Measurements from ENCODE around the gene RNF223. TPM values are rescaled to one million over a fixed set of nuclear protein-coding genes. Genes with fewer than 3 reads are reported as not detected.
"Not testable (repeated sequence)": the region's sequence is repeated elsewhere in the genome, so short reads cannot be mapped to it uniquely, and the experiment has no call there.

RNF223 gene
- total RNA-seq, 1 donor from 2014 or later, result not detected

DNA sequence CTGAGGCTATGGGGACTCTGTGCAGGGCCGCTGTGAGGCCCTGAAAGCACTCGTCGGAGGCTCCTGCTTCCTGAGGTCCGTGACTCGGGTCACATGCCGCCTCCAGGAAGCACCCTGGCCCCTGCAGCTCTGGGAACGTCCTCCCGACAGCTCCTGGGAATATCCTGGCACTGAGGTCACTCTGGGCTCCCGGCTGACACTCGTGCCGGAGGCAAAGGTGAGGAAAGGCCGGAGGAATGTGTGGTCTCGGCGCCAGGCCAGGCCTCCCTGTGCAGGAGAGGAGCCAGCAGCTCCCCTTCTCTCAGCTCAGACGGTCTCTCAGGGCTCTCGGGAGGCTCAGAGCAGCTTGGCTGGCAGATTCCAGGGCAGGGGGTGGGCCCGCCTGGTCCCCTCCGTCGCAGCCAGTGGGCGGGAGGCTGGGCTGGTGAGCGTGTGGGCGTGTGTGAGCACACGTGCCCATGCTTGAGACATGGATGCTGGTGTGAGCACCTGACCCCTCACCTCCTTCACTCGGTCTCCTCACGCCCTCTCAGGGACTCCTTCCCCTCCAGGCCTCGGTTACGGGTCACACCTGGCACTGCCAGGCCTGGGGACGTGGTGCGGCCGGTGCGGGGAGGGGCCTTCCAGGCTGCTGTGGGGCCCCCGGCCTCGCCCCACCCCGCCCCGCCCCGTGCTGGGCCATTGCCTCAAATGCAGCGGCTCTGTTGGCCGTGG is 5.5 kb upstream of the RNF223 start:
- peak; percentile 33 to 72 for DNase-seq (ENCODE audit: low spot score in 2 of 2)
- H3K27ac ChIP-seq, result no peak overlapping the region
- H3K9me3 ChIP-seq, result no peaks in the 10 kb centered on the region
- TF ChIP-seq, protein P1, sequence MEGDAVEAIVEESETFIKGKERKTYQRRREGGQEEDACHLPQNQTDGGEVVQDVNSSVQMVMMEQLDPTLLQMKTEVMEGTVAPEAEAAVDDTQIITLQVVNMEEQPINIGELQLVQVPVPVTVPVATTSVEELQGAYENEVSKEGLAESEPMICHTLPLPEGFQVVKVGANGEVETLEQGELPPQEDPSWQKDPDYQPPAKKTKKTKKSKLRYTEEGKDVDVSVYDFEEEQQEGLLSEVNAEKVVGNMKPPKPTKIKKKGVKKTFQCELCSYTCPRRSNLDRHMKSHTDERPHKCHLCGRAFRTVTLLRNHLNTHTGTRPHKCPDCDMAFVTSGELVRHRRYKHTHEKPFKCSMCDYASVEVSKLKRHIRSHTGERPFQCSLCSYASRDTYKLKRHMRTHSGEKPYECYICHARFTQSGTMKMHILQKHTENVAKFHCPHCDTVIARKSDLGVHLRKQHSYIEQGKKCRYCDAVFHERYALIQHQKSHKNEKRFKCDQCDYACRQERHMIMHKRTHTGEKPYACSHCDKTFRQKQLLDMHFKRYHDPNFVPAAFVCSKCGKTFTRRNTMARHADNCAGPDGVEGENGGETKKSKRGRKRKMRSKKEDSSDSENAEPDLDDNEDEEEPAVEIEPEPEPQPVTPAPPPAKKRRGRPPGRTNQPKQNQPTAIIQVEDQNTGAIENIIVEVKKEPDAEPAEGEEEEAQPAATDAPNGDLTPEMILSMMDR (IDR thresholded peaks at IDR 0.05), result no peak
- H3K4me3 ChIP-seq, result peak overlapping the region; percentile 19 to 53
- intact Hi-C loops (cut with DNase I), result no loop called here
- H3K27me3 ChIP-seq, result no peaks in the 10 kb centered on the region
- no peaks in the 10 kb centered on the region for H3K36me3 ChIP-seq
- peaks cover 0 to 9% of the 10 kb centered on the region in 2 donors for H3K4me1 ChIP-seq

DNA sequence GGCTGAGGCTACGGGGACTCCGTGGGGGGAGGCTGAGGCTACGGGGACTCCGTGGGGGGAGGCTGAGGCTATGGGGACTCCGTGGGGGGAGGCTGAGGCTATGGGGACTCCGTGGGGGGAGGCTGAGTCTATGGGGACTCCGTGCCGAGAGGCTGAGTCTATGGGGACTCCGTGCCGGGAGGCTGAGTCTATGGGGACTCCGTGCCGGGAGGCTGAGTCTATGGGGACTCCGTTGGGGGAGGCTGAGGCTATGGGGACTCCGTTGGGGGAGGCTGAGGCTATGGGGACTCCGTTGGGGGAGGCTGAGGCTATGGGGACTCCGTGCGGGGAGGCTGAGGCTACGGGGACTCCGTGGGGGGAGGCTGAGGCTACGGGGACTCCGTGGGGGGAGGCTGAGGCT is 3.3 kb upstream of the RNF223 start:
- H3K4me3 ChIP-seq; H3K27me3 ChIP-seq; H3K4me1 ChIP-seq; H3K36me3 ChIP-seq; H3K9me3 ChIP-seq; DNase-seq (ENCODE audit: low spot score in 2 of 2); H3K27ac ChIP-seq; intact Hi-C loops (cut with DNase I): not testable (repeated sequence)

DNA sequence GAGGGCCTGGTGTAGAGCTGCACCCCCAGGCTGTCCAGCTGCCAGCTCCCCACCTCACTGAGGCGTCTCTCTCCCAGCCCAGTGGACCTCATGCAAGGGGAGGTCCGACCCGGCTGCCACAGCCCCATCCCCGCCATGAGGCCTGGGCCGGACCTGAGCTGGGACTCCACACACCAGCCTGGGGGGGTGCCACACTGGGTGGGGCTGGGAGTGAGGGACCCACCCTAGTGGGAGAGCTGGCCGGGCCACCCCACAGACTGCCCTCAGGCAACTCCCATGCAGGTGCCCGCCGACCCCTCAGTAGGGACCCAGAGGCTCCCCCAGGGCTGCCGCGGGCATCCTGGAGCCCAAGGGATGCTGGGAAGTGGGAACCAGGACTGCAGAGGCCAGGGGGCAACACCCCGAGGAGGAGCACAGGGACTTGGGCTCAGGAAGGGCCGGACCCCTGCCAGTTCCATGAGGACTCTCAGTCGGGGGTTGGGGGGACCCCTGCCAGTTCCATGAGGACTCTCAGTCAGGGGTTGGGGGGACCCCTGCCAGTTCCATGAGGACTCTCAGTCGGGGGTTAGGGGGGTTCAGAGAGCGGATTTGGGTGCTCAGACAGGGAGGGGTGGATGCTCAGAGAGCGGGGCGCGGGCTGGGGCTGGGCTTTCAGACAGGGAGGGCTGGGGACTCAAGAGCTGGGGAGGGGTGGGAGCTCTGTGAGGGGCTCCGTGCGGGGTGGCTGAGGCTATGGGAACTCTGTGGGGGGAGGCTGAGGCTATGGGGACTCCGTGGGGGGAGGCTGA is 1.2 kb upstream of the RNF223 start:
- Histone ChIP-seq H3K9me3 (no peaks in the 10 kb centered on the region), H3K27me3 (no peaks in the 10 kb centered on the region), H3K4me1 (peaks cover 0 to 9% of the 10 kb centered on the region in 2 donors), H3K27ac (no peak overlapping the region), H3K36me3 (no peaks in the 10 kb centered on the region), H3K4me3 (no peak overlapping the region)
- intact Hi-C loops (cut with DNase I), result no loop called here
- DNase-seq (ENCODE audit: low spot score in 2 of 2), result peak in 1 of 2 donors; percentile 50
- TF ChIP-seq, protein P1 (IDR thresholded peaks at IDR 0.05), result no peak

DNA sequence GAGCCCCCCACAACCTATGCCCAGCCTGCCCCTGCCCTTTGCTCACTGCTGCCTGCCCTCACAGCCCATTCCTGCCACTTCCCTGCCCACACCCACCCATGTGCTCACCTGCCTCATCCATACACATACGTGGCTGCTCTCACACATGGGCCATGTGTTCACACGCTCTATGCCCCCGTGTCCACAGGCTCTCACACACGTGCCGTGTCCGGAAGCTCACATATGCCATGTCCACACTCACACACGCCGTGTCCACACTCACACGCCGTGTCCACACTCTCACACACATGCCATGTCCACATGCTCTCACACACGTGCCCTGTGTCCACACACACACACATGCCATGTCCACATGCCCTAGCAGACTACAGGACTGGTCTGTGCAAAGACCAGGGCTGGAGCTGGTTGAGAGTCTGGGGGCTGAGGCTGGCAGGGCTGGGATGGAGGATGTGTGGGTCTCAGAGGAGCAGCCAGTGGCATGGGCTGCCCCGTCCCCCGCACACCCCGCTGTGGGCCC is 583 bp upstream of the RNF223 start:
- H3K36me3 ChIP-seq, result no peaks in the 10 kb centered on the region
- no peak overlapping the region for H3K4me3 ChIP-seq
- H3K27ac ChIP-seq, result no peak overlapping the region
- DNase-seq (ENCODE audit: low spot score in 2 of 2), result no peak
- no peaks in the 10 kb centered on the region for H3K9me3 ChIP-seq
- peaks cover under 1% of the 10 kb centered on the region for H3K27me3 ChIP-seq
- intact Hi-C loops (cut with DNase I), result no loop called here
- peaks cover 0 to 3% of the 10 kb centered on the region in 2 donors for H3K4me1 ChIP-seq
- TF ChIP-seq, protein P1 (IDR thresholded peaks at IDR 0.05), result no peak

DNA sequence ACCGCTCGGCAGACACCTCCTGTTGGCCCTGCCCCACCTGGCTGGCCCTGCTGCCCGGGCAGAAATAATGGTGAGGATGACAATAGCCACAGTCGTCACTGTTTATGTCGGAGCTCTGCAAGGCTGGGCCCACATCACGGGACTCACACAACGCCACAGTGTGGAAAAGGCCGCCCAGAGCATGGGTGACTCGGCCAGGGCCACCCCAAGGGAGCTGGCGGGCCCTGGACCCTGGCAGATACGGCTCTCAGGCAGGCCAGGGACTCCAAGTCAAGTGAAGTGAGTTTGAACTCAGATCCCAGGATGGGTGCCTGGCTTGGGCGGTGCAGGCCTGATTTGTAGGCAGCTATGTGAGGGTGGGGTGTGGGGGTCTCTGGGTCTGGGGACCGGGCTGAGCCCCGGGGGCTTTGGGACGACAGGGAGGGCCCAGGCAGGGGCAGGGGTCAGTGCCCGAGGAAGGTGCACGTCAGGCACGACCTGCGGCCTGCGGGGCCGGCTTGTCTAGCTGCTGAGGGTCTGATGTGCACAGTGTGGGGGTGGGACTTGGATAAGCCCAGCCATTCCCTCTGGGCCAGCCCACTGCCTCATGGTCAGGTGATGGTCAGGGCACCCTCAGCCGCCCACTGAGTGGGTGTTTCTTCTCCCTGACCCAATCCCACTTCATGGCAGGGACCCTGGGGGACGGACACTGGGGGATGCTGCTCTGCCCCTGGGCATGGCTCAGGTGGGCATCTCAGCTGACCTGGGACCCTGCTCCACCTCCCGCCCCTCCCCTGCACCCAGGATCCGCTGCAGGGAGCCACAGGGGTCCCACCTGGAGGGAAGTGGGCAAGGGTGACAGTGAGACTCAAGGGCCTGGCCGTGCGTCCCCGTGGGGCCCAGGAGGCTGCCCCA is 1.0 kb downstream of the RNF223 start:
- H3K4me3 ChIP-seq, result no peak overlapping the region
- TF ChIP-seq, protein P1 (IDR thresholded peaks at IDR 0.05), result no peak
- H3K27me3 ChIP-seq, result peaks cover 8% of the 10 kb centered on the region

More for the DNA sequence above, 1.0 kb downstream of the RNF223 start:
- Histone ChIP-seq H3K9me3 (no peaks in the 10 kb centered on the region), H3K4me1 (peaks cover 9% of the 10 kb centered on the region in 2 donors), H3K27ac (no peak overlapping the region), H3K36me3 (no peaks in the 10 kb centered on the region)
- no peak for DNase-seq (ENCODE audit: low spot score in 2 of 2)
- intact Hi-C loops (cut with DNase I), result no loop called here
